ENCODE results near the gene RNF39.

The RNF39 gene

DNA sequence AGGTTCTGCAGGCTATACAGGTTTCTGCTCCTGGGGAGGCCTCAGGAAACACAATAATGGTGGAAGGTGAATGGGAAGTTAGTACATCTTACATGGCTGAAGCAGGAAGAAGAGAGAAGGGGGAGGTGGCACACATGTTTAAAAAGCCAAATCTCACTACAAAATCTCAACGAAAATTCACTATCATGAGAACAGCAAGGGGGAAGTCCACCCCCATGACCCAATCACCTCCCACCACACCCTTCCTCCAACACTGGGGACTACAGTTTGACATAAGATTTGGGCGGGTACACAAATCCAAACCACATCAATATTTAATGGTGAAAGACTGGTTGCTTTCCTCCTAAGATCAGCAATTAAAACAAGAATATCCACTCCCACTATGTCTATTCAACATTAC is 28.3 kb downstream of the RNF39 start:
- H2AFZ ChIP-seq (ENCODE audit: low read depth, low read length, severe bottlenecking): no peak overlapping the region
- H3K9me3 ChIP-seq (ENCODE audit: insufficient read depth, low read length): no peaks in the 10 kb centered on the region
- H3K36me3 ChIP-seq (ENCODE audit: low read length): no peaks in the 10 kb centered on the region
- H3K9ac ChIP-seq (ENCODE audit: low read length): no peak overlapping the region
- H3K79me2 ChIP-seq (ENCODE audit: insufficient read depth, low read length): no peaks in the 10 kb centered on the region
- H3K27me3 ChIP-seq (ENCODE audit: low read length): no peaks in the 10 kb centered on the region
- H4K20me1 ChIP-seq (ENCODE audit: low read depth, low read length): no peaks in the 10 kb centered on the region
- no peaks in the 10 kb centered on the region for H3K9me2 ChIP-seq (replicated peaks; ENCODE audit: insufficient read depth, low read length)
- no peak overlapping the region for H3K4me2 ChIP-seq (ENCODE audit: low read depth, low read length, poor library complexity, severe bottlenecking)
- no peaks in the 10 kb centered on the region for H3F3A ChIP-seq (ENCODE audit: insufficient read depth)
- no peak overlapping the region for H3K4me3 ChIP-seq (ENCODE audit: insufficient read depth, low read length, poor library complexity, severe bottlenecking)
- no peak for TF ChIP-seq EZH2phosphoT487 (conservative IDR thresholded peaks at IDR 0.05; ENCODE audit: low read length)
- TF ChIP-seq, protein P1, sequence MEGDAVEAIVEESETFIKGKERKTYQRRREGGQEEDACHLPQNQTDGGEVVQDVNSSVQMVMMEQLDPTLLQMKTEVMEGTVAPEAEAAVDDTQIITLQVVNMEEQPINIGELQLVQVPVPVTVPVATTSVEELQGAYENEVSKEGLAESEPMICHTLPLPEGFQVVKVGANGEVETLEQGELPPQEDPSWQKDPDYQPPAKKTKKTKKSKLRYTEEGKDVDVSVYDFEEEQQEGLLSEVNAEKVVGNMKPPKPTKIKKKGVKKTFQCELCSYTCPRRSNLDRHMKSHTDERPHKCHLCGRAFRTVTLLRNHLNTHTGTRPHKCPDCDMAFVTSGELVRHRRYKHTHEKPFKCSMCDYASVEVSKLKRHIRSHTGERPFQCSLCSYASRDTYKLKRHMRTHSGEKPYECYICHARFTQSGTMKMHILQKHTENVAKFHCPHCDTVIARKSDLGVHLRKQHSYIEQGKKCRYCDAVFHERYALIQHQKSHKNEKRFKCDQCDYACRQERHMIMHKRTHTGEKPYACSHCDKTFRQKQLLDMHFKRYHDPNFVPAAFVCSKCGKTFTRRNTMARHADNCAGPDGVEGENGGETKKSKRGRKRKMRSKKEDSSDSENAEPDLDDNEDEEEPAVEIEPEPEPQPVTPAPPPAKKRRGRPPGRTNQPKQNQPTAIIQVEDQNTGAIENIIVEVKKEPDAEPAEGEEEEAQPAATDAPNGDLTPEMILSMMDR (IDR thresholded peaks at IDR 0.05; ENCODE audit: insufficient read depth, low read length, poor library complexity, severe bottlenecking): no peak
- H3K27ac ChIP-seq (ENCODE audit: low read depth, low read length): no peak overlapping the region

DNA sequence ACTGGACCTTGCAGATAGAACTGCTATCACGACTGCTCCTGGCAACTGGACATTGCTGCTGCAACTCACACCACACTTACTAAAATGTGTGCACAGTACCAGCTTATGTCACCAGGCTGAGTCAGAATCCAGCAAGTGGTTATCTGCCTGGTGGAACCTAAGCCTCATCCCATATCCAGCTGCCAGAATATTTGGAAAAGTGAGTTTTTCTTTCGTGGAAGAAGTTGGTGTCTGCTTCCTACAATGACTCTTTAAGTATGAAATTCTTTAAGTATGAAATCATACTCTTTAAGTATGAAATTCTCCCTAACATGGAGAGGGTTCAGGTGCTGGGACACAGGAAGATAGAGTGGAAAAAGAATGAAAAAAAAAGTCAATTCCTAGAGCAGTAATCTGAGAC is 30.9 kb downstream of the RNF39 start:
- Histone ChIP-seq H3K4me3 (ENCODE audit: insufficient read depth, low read length, poor library complexity, severe bottlenecking) (no peak overlapping the region), H3F3A (ENCODE audit: insufficient read depth) (no peaks in the 10 kb centered on the region), H3K9me3 (ENCODE audit: insufficient read depth, low read length) (no peaks in the 10 kb centered on the region), H3K27ac (ENCODE audit: low read depth, low read length) (no peak overlapping the region), H3K36me3 (ENCODE audit: low read length) (no peaks in the 10 kb centered on the region), H3K9me2 (replicated peaks; ENCODE audit: insufficient read depth, low read length) (no peaks in the 10 kb centered on the region), H2AFZ (ENCODE audit: low read depth, low read length, severe bottlenecking) (no peak overlapping the region), H3K4me2 (ENCODE audit: low read depth, low read length, poor library complexity, severe bottlenecking) (no peak overlapping the region), H3K9ac (ENCODE audit: low read length) (no peak overlapping the region), H3K27me3 (ENCODE audit: low read length) (no peaks in the 10 kb centered on the region), H3K79me2 (ENCODE audit: insufficient read depth, low read length) (no peaks in the 10 kb centered on the region), H4K20me1 (ENCODE audit: low read depth, low read length) (no peaks in the 10 kb centered on the region)
- no peak for TF ChIP-seq EZH2phosphoT487 (conservative IDR thresholded peaks at IDR 0.05; ENCODE audit: low read length)
- TF ChIP-seq, protein P1 (IDR thresholded peaks at IDR 0.05; ENCODE audit: insufficient read depth, low read length, poor library complexity, severe bottlenecking): no peak

DNA sequence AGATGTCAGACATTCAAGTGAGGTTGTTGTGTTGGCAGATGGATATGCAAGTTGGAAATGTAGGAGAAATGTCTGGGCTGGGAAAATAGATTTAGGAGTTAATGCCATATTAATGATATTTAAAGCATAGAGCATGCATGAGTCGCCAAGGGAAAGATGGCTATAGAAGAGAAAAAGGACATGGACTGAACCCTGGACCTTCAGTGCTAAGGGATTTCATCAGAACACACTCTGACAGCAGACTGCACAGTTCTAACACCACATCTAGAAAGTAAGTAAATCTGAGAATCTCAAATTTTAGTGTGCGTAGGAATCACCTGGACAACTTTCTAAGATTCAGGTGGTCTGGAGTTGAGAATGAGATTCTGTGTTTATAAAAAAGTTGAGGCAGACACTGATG is 31.8 kb downstream of the RNF39 start:
- Histone ChIP-seq H3K27me3 (ENCODE audit: low read length) (no peaks in the 10 kb centered on the region), H3K79me2 (ENCODE audit: insufficient read depth, low read length) (no peaks in the 10 kb centered on the region), H4K20me1 (ENCODE audit: low read depth, low read length) (no peaks in the 10 kb centered on the region), H3K9me2 (replicated peaks; ENCODE audit: insufficient read depth, low read length) (no peaks in the 10 kb centered on the region), H3K4me3 (ENCODE audit: insufficient read depth, low read length, poor library complexity, severe bottlenecking) (no peak overlapping the region), H3F3A (ENCODE audit: insufficient read depth) (no peaks in the 10 kb centered on the region), H3K36me3 (ENCODE audit: low read length) (no peaks in the 10 kb centered on the region), H3K9ac (ENCODE audit: low read length) (no peak overlapping the region), H3K9me3 (ENCODE audit: insufficient read depth, low read length) (no peaks in the 10 kb centered on the region), H2AFZ (ENCODE audit: low read depth, low read length, severe bottlenecking) (no peak overlapping the region), H3K4me2 (ENCODE audit: low read depth, low read length, poor library complexity, severe bottlenecking) (no peak overlapping the region), H3K27ac (ENCODE audit: low read depth, low read length) (no peak overlapping the region)
- TF ChIP-seq, protein P1 (IDR thresholded peaks at IDR 0.05; ENCODE audit: insufficient read depth, low read length, poor library complexity, severe bottlenecking): no peak
- no peak for TF ChIP-seq EZH2phosphoT487 (conservative IDR thresholded peaks at IDR 0.05; ENCODE audit: low read length)
